HG03342 (cell line): ENCODE measurements around the gene LETM1.
A peak's percentile ranks its signal among the peaks of the same experiment; 100 is the strongest.
"Not testable (repeated sequence)": the region's sequence is repeated elsewhere in the genome, so short reads cannot be mapped to it uniquely, and the experiment has no call there.

ENCODE experiments used
- ATAC-seq: cut with Tn5 transposase; IDR thresholded peaks from one replicate; pipeline ENCODE4 v1.9.1; 2021; ENCODE audit warnings: mild to moderate bottlenecking, moderate library complexity; ENCODE audit not compliant: unreplicated experiment

LETM1 gene

DNA sequence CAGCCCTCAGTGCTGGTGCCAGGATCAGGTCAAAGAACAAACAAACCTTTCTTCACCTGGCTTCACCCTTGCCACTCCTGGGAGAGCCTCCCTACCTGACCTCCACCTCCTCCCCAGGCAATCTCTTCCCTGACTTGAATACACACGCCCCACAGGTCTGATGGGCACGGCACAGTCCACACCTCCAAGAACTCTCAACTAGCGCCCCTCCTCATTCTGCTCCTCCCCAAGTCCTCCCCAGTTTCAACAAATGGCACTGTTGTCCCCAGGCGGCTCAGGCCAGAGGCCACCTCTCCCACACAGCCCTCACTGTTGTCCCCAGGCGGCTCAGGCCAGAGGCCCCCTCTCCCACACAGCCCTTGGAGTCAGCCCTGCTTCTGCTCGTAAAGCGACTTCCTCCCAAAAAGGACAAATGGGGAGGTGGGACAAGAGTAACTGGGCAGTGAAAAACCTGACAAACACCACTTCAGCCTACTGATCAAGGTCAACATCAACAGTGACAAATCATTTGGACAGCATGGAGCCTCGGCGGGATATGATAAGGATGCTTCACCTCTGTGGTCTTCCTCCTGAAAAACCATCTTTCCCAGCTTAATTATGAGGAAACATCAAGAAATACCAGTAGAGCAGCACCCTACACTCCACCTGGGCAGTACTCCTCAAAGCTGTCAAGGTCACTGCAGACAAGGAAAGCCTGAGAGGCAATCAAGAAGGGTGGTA is 2.9 kb downstream of the LETM1 start:
- ATAC-seq, result no peak

DNA sequence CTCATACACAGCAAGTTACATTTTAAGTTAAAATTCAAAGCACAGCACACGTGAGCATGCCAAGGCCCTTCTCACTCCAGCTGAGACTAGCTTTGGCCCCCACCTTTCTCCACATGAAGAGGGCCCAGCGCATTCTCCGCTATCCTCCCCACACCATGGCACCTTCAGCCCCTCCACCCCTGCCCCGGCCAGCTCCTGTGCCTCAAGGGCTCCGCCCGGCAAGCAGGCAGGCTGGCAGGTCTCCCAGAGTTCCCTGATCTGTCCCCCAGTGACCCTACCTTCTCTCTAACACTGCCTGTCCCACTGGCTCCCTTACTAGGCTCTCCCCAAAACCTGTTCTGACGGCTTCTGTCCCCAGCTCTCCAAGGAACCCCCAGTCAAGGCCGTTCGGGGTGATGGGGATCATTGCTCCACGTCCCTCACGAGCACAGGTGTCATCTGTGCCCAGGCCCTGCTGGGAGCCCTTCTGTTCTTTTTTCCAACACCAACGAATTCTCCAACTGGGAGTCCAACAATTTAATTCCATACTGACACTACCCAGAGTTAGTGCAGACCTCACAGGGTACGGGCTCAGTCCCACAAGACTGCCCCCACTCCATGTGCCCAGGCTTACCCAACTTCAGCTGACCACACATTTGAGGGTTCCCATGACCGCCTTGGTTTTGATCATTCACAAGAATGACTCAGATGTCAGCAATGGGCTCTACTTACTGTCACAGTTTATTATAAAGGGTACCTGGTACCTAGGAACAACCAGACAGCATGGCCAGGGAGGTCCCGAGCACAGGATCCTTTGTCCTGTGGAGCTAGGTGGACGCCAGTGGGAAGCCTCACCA is 4.2 kb downstream of the LETM1 start:
- no peak for ATAC-seq

DNA sequence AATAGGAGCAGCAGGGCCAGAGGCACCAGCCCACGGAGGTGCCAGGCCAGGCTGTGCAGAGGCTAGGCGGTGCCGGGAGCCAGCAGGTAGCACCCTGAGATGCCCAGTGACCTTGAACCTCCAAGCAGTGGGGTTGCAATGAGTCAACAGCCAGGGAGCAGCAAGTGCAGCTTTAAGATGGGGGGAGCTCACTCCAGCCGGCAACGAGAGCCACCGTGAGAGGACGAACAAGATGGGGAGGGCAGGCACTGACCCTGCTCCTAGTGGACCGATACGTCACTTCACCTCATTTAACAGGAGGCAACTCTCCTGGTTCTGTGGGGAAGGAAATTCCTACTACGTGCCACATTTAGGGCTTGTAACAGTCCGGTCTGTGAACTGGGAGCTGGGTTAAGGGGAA is 4.8 kb downstream of the LETM1 start:
- ATAC-seq, result no peak

- ATAC-seq, result no peak
Measured at GRCh38 chr4:1850276-1850675, 5.7 kb downstream of the LETM1 start.

- ATAC-seq, result no peak
Measured at GRCh38 chr4:1846580-1846979, 9.4 kb downstream of the LETM1 start.

DNA sequence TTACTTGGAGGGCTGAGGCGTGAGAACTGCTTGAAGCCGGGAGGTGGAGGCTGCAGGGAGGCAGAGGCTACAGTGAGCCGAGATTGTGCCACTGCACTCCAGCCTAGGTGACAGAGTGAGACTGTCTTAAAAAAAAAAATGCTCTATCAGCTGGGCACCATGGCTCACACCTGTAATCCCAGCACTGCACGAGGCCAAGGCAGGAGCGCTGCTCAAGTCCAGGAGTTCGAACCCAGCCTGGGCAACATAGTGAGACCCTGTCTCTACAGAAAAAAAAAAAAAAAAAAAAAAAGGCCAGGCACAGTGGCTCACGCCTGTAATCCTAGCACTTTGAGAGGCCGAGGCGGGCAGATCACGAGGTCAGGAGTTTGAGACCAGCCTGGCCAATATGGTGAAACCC is 11.3 kb downstream of the LETM1 start:
- not testable (repeated sequence) for ATAC-seq

GRCh38 chr4:1843852-1844251 is 12.1 kb downstream of the LETM1 start:
- ATAC-seq, result no peak

- no peak for ATAC-seq
Measured at GRCh38 chr4:1842993-1843448, 12.9 kb downstream of the LETM1 start.

DNA sequence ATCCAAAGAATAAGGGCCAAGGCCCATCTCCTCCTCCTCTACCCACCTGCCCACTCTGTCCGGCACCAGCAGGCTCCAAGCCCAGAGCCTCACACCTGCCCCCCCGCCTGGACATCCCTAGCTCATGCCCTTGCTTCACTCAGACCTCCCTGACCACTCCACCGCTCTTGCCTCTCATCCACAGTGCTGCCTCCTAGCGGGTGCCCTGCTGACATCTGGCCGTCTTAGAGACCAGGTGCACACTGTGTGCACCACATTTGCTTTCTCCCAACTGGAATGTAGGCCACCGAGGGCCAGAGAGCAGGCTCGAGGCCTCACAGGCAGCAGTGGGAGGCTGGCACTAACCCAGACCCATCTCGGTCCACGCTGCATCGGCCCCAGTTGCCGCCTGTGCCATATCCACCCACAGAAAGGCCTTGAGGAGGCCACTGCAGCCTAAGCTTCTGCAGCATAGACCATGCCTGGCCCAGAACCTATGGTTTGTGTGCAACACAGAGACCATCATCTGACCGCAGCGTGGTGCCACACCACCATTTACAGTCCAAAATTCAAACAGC is 13.5 kb downstream of the LETM1 start:
- no peak for ATAC-seq

- no peak for ATAC-seq
Measured at GRCh38 chr4:1841887-1842210, 14.1 kb downstream of the LETM1 start.

DNA sequence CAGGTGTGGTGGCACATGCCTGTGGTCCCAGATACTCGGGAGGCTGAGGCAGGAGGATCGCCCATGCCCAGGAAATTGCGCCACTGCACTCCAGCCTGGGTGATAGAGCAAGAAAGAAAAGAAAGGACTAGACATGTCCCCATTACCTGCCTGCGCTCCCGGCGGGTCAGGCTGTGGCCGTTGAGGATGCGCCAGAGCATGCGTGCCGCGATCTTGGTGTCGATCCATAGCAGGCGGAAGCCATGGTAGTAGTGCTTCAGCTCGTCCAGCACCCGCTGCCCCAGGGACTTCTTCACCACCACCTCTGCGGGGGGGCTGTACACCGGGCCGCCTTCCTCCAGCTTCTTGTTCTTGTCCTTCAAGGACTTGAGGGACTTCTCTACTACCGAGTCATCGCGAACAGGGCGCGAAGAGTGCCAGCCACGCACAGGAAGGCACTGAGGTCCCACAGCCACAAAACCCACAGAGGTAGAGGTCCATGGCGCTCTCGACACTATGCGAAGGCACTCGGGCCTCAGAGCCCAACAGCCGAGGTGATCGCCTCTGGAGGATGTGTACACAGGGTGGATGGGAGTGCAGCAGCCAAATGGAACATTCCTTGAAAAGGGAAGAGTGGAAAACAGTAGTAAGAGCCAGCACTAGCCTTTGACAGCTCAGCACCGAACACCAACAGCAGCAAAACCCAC is 14.6 kb downstream of the LETM1 start:
- ATAC-seq, result no peak

- ATAC-seq, result no peak
Measured at GRCh38 chr4:1839282-1839681, 16.7 kb downstream of the LETM1 start.

GRCh38 chr4:1837069-1837468 is 18.9 kb downstream of the LETM1 start:
- ATAC-seq, result no peak

DNA sequence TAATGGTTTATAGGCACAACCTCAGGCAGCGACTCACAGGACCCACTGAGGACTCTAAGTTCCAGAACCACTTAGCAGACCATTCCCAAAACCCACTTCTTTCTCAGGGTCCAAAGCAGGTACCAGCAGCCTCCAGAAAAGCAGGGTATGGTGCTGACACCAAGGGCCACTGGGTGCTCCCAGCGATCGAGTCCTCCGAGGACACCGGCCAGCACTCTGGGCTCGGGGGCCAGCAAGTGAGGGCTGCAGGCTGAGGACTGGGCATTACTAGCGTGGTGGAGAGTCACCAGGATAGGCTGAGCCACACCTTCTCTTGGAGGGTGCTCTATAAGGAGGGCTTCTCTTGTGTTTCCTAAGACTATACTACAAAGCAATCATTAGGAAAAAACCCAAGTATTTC is 19.3 kb downstream of the LETM1 start:
- no peak for ATAC-seq

- not testable (repeated sequence) for ATAC-seq
Measured at GRCh38 chr4:1835836-1836235, 20.1 kb downstream of the LETM1 start.

DNA sequence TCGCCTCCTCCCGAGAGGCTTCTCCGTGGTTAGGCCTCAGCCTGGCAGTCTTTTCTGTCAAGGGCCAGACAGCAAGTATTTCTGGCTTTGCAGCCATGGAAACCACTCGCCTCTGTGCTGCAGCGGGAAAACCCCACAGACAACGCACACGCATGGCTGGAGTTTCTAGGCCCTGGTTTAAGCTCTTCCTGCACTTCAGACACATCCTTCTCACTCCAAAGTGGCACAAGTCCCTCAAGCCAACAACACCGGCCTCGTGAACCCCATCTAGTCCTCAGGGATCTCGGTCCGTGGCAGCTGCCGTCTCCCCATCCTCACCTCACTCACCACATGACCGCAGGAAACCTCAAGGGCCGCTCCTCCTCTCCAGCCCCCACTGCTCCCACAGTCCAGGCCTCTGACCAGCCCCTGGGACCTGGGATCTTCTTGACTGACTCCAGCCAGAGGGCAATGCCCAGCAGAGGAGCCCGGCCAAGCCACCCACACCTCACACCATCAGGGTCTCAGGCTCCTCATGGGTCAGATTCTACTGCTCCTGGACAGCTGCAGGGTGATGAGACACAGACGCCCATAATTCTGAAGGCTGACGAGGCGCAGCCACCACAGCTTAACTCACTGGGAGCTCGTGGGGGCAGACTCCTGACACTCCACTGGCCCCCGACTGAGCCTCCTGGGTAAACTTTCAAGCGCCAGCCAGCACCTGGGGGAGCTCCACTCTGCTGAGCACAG is 21.7 kb downstream of the LETM1 start:
- ATAC-seq, result peak; percentile 58

DNA sequence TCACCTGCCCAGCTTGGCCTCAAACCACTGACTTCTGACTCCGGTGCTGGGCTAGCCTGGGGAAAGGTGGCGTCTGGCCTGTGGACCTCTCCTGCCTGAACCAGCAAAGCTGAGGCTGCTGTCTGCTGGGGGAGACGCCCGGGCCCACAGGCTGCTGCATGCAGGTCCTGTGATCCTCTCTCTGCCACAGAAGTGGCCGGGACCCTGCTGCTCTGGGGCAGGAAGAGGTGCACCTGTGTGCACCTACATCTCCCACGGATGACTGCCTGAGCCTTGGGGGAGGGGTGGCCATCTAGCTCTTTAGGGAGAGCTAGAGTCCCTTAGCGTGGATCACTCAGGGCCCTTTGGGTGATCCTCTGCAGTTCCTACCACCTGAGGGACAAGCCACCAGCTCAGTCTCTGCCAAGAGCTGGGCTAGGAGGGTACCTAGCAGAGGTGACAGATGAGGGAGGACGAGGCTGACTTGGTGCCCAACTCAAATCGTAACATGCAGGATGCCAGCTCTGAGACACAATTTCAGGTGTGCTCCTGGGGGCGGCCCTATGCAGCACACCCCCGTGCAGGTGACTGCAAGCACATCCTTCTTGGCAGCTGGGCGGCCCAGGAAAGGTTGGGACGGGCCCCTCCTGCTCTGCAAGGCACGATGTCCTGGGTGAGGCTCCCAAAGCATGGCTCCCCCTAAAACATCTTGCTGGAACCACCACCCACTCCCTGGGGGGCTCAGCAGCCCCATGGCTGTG is 22.5 kb downstream of the LETM1 start:
- no peak for ATAC-seq

DNA sequence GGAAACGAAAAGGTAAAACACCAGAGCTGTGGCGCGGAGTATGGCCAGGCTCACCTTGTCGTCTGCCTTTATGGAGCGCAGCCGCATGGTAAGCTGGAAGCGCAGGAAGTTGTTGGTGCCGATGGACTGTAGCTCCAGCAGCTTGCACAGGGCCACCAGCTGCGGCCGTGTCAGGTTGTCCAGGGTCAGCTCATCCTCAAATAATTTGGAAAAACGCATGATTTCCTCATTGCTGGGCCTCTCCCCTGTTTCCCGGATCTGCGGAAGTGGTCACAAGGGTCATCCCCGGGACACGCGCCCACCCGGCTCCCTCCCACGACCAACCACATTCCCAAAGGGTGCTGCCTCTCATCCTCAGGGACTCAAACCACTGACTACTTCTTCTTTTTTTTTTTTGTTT is 23.3 kb downstream of the LETM1 start:
- no peak for ATAC-seq

DNA sequence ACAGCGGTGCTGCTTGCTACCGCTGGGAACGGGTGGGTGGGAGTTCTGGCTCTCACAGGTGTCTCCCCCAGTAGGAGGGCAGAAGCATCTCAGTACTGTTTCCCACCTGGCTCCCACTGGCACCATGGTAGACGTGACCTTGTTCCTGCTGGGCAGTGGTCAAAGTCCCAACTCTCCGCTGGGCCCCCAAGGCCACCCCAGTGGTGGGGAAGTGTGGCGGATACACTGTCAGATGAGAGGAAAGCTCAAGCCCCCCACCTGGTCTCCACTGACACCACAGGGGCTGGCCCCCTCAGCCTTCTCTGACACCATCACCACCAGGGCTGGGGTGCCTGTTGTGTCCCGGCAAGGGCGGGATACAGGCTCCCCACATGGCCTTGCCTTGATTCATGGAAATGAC is 24.6 kb downstream of the LETM1 start:
- ATAC-seq, result no peak

- no peak for ATAC-seq
Measured at GRCh38 chr4:1830642-1831228, 25.2 kb downstream of the LETM1 start.
